Ishikawa (cell line): ENCODE results near the gene ZMAT3.

Source experiments
- CEBPB ChIP-seq: IDR thresholded peaks from 2 replicates; pipeline ENCODE4 v1.6.1; 2012
- CREB1 ChIP-seq: IDR thresholded peaks from 2 replicates; pipeline ENCODE4 v1.6.1; 2012; ENCODE audit warnings: low read depth
- EGR1 ChIP-seq: IDR thresholded peaks from 2 replicates; pipeline ENCODE4 v1.6.1; 2012
- EP300 ChIP-seq: IDR thresholded peaks from 2 replicates; pipeline ENCODE4 v1.6.1; 2012; ENCODE audit warnings: borderline replicate concordance
- FOXM1 ChIP-seq: IDR thresholded peaks from 2 replicates; pipeline ENCODE4 v1.6.1; 2012; ENCODE audit warnings: low read depth, borderline replicate concordance
- MAX ChIP-seq: IDR thresholded peaks from 2 replicates; pipeline ENCODE4 v1.6.1; 2012
- NFIC ChIP-seq: IDR thresholded peaks from 2 replicates; pipeline ENCODE4 v1.6.1; 2012
- RAD21 ChIP-seq: IDR thresholded peaks from 2 replicates; pipeline ENCODE4 v1.6.1; 2012; ENCODE audit warnings: low read depth
- REST ChIP-seq: IDR thresholded peaks from 2 replicates; pipeline ENCODE4 v1.6.1; 2012; ENCODE audit warnings: low read depth, mild to moderate bottlenecking
- TAF1 ChIP-seq: IDR thresholded peaks from 2 replicates; pipeline ENCODE4 v1.6.1; 2012; ENCODE audit warnings: low read depth, mild to moderate bottlenecking
- TCF12 ChIP-seq: IDR thresholded peaks from 2 replicates; pipeline ENCODE4 v1.6.1; 2012; ENCODE audit warnings: low read depth
- TEAD4 ChIP-seq: IDR thresholded peaks from 2 replicates; pipeline ENCODE4 v1.6.1; 2012
- YY1 ChIP-seq: IDR thresholded peaks from 2 replicates; pipeline ENCODE4 v1.6.1; 2012; ENCODE audit warnings: low read depth
- ZBTB7A ChIP-seq: IDR thresholded peaks from 2 replicates; pipeline ENCODE4 v1.6.1; 2012; ENCODE audit warnings: low read depth
- TF ChIP-seq, protein P1 (sequence below): IDR thresholded peaks from 2 replicates; pipeline ENCODE4 v1.6.1; 2012

Gene ZMAT3

GRCh38 chr3:178987745-178988144 lies 83.9 kb downstream of the ZMAT3 start:
- no peak for TF ChIP-seq TEAD4
- TF ChIP-seq, protein P1, sequence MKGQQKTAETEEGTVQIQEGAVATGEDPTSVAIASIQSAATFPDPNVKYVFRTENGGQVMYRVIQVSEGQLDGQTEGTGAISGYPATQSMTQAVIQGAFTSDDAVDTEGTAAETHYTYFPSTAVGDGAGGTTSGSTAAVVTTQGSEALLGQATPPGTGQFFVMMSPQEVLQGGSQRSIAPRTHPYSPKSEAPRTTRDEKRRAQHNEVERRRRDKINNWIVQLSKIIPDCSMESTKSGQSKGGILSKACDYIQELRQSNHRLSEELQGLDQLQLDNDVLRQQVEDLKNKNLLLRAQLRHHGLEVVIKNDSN: peak; percentile 52; the same call in 1 of the 2 replicates

DNA sequence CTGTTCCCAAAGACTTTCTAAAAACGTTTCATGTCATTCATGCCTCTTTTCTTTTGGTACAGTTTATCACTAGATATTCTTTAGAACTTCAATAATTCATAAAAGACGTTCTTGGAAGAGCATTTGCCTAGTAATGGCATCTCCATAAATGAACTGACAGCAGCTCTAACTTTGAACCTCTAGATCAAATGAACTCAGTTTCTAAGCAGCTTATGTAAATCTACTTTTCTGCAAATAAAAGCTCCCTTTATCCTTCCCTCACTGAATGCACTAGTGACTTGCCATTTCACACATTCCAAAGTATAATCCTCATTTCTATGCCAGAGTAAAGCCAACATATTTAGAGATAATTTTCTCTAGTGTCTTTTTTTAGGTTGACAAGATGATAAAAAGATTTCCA lies 85.2 kb downstream of the ZMAT3 start:
- no peak for TF ChIP-seq NFIC
- TF ChIP-seq CREB1: no peak
- no peak for TF ChIP-seq EP300
- no peak for TF ChIP-seq CEBPB
- TF ChIP-seq RAD21: no peak
- TF ChIP-seq MAX: no peak
- no peak for TF ChIP-seq ZBTB7A
- TF ChIP-seq FOXM1: no peak
- TF ChIP-seq YY1: no peak
- TF ChIP-seq EGR1: no peak
- no peak for TF ChIP-seq TEAD4
- no peak for TF ChIP-seq REST
- TF ChIP-seq, protein P1: no peak
- no peak for TF ChIP-seq TAF1
- TF ChIP-seq TCF12: no peak

GRCh38 chr3:178982137-178982536 lies 89.5 kb downstream of the ZMAT3 start:
- no peak for TF ChIP-seq MAX
- no peak for TF ChIP-seq EP300
- TF ChIP-seq NFIC: no peak
- TF ChIP-seq CEBPB: no peak
- TF ChIP-seq TCF12: no peak
- no peak for TF ChIP-seq ZBTB7A
- TF ChIP-seq RAD21: no peak
- TF ChIP-seq FOXM1: no peak
- TF ChIP-seq, protein P1: no peak
- no peak for TF ChIP-seq REST
- no peak for TF ChIP-seq TEAD4
- TF ChIP-seq TAF1: no peak
- TF ChIP-seq CREB1: no peak
- TF ChIP-seq EGR1: no peak
- no peak for TF ChIP-seq YY1

- TF ChIP-seq, protein P1: no peak
- TF ChIP-seq TEAD4 (no peak), ZBTB7A (no peak), CEBPB (no peak), NFIC (no peak), YY1 (no peak), RAD21 (no peak), MAX (no peak), EP300 (no peak), TCF12 (no peak), REST (no peak), EGR1 (no peak), FOXM1 (no peak), TAF1 (no peak), CREB1 (no peak)
These were observed 96.3 kb downstream of the ZMAT3 start for GRCh38 chr3:178975320-178975719.
